HUES64 (cell line): ENCODE data around the gene CDC42BPB.
A peak's percentile ranks its signal among the peaks of the same experiment; 100 is the strongest.

Experiments used
- H3K27ac ChIP-seq: 2 replicates; pipeline ENCODE4 v1.7.0; 2013; ENCODE audit warnings: low read depth, low read length, inconsistent platforms
- H3K27me3 ChIP-seq: 2 replicates; pipeline ENCODE4 v1.6.1; 2013; ENCODE audit warnings: mild to moderate bottlenecking, low read length; ENCODE audit not compliant: insufficient read depth
- H3K36me3 ChIP-seq: 2 replicates; pipeline ENCODE4 v1.6.1; 2013; ENCODE audit warnings: mild to moderate bottlenecking, low read length; ENCODE audit not compliant: insufficient read depth
- H3K4me1 ChIP-seq: 2 replicates; pipeline ENCODE4 v1.6.1; 2013; ENCODE audit warnings: mild to moderate bottlenecking, low read length, moderate library complexity; ENCODE audit not compliant: insufficient read depth
- H3K4me3 ChIP-seq: 2 replicates; pipeline ENCODE4 v1.5.1; 2013; ENCODE audit warnings: mild to moderate bottlenecking, low read length, moderate library complexity
- H3K9ac ChIP-seq: 2 replicates; pipeline ENCODE4 v1.6.1; 2013; ENCODE audit warnings: mild to moderate bottlenecking, low read depth, low read length
- H3K9me3 ChIP-seq: 2 replicates; pipeline ENCODE4 v1.6.1; 2013; ENCODE audit warnings: low read depth, low read length; ENCODE audit not compliant: insufficient read depth
- WGBS: fragments of 150-250, 120-280 bp; methylation state at CpG from one replicate; pipeline ENCODE4 v1.1.7; 2013; ENCODE audit warnings: missing lambda C conversion rate; 5-methylcytosine and 5-hydroxymethylcytosine counted together

Gene CDC42BPB

DNA sequence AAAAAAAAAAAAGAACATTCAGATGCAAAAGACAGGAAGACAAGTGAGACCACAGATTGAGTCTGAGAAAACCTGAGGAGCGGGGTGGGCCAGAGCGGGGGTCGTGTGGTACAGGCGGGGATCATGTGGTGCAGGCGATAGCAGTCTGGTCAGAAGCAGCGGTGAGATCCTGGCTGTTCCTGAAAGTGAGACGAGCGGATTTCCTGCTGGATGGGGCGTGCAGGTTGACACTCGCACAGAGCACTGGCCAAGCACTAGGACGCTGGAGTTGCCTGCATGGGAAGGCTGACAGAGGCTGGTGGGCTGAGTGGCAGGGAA lies 35.7 kb downstream of the CDC42BPB start:
- H3K27ac ChIP-seq, result no peak overlapping the region
- H3K36me3 ChIP-seq, result no peaks in the 10 kb centered on the region
- H3K4me1 ChIP-seq, result peaks cover 13% of the 10 kb centered on the region; the same call in 1 of the 2 replicates
- H3K9ac ChIP-seq, result no peak overlapping the region
- H3K4me3 ChIP-seq, result no peak overlapping the region
- WGBS, result 89% methylated on average over 11 of the region's 11 CpGs
- H3K27me3 ChIP-seq, result no peaks in the 10 kb centered on the region
- peaks cover 3% of the 10 kb centered on the region; the same call in 1 of the 2 replicates for H3K9me3 ChIP-seq

- H3K4me1 ChIP-seq, result peaks cover 13% of the 10 kb centered on the region
- no peak overlapping the region for H3K9ac ChIP-seq
These were observed 36.8 kb downstream of the CDC42BPB start for GRCh38 chr14:103020271-103021170.

DNA sequence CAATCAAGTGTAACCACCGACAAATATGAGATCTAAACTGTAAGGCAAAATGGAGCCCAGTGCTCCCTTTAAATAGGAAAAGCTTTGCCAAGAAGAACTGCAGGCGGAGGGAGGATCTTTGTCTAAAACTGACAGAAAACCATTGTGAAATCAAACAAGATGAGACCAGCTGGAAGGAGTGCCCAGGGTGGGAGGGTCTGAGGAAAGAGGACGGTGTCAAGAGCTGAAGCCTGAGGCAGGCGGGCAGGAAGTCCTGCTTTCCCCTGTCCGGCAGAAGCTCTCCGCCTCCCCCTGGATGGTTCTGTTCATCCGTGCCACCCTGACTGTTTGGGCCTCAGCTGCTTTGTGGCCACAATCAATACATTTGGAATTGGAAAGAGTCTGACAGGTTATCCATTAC lies 37.5 kb downstream of the CDC42BPB start:
- H3K9ac ChIP-seq, result no peak overlapping the region
- H3K4me1 ChIP-seq, result peaks cover 20% of the 10 kb centered on the region
- no peak overlapping the region for H3K4me3 ChIP-seq
- 79% methylated on average over 7 of the region's 7 CpGs for WGBS
- H3K36me3 ChIP-seq, result no peaks in the 10 kb centered on the region
- H3K27ac ChIP-seq, result no peak overlapping the region
- H3K27me3 ChIP-seq, result no peaks in the 10 kb centered on the region
- no peaks in the 10 kb centered on the region for H3K9me3 ChIP-seq

More at GRCh38 chr14:103020271-103021170, 36.8 kb downstream of the CDC42BPB start:
- no peak overlapping the region for H3K27ac ChIP-seq
- no peak overlapping the region for H3K4me3 ChIP-seq
- WGBS, result 94% methylated on average over 31 of the region's 31 CpGs
- no peaks in the 10 kb centered on the region for H3K9me3 ChIP-seq
- no peaks in the 10 kb centered on the region for H3K36me3 ChIP-seq
- no peaks in the 10 kb centered on the region for H3K27me3 ChIP-seq

GRCh38 chr14:103019236-103019635 lies 38.1 kb downstream of the CDC42BPB start:
- 94% methylated on average over 11 of the region's 11 CpGs for WGBS
- H3K4me1 ChIP-seq, result peaks cover 23% of the 10 kb centered on the region
- H3K36me3 ChIP-seq, result no peaks in the 10 kb centered on the region
- no peak overlapping the region for H3K27ac ChIP-seq
- no peak overlapping the region for H3K4me3 ChIP-seq
- no peaks in the 10 kb centered on the region for H3K27me3 ChIP-seq
- no peak overlapping the region for H3K9ac ChIP-seq
- no peaks in the 10 kb centered on the region for H3K9me3 ChIP-seq

DNA sequence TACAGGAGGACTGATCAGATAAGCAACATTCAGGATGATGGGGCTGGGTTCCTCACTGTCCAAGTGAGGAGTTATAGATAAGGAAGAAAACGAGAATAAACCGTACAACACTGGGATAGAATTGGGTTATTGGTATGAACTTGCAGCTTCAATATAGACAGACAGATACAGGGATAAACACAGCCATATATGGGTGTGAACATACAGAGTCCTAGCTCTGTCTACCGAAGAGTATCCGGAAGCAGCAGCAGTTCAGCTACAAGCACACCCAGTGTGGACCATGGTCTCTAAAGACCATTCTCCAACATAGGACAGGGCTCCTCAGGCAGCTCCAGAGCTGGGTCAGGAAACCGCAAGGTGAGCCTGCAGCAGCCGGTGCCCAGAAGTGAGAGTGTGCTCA lies 40.8 kb downstream of the CDC42BPB start:
- H3K9ac ChIP-seq, result no peak overlapping the region
- H3K4me1 ChIP-seq, result peaks cover 15% of the 10 kb centered on the region
- 94% methylated on average over 6 of the region's 6 CpGs for WGBS
- H3K9me3 ChIP-seq, result no peaks in the 10 kb centered on the region
- H3K4me3 ChIP-seq, result no peak overlapping the region
- H3K27ac ChIP-seq, result no peak overlapping the region
- H3K27me3 ChIP-seq, result no peaks in the 10 kb centered on the region
- peaks cover 3% of the 10 kb centered on the region; the same call in 1 of the 2 replicates for H3K36me3 ChIP-seq

- Histone ChIP-seq H3K4me1 (peaks cover 15% of the 10 kb centered on the region), H3K27me3 (no peaks in the 10 kb centered on the region), H3K9me3 (no peaks in the 10 kb centered on the region), H3K4me3 (no peak overlapping the region), H3K36me3 (peaks cover 3% of the 10 kb centered on the region; the same call in 1 of the 2 replicates), H3K9ac (no peak overlapping the region), H3K27ac (no peak overlapping the region)
- 79% methylated on average over 9 of the region's 9 CpGs for WGBS
These were observed 41.3 kb downstream of the CDC42BPB start for GRCh38 chr14:103016071-103016470.

DNA sequence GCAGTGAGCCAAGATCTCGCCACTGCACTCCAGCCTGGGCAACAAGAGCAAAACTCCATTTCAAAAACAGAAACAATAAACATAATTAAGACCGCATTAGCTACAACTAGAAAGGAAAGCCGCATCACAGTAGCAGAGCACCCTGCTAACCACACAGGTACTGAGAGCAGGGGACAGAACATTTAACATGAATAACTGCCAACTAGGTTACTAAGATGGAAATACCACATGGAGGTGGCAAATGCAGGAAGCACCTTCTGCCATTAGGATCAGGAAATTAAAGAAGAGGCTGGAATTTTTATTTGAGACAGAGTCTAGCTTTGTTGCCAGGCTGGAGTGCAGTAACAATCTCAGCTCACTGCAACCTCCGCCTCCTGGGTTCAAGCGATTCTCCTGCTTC lies 41.9 kb downstream of the CDC42BPB start:
- H3K4me3 ChIP-seq, result no peak overlapping the region
- no peaks in the 10 kb centered on the region for H3K9me3 ChIP-seq
- peaks cover 15% of the 10 kb centered on the region for H3K4me1 ChIP-seq
- peaks cover 5% of the 10 kb centered on the region for H3K36me3 ChIP-seq
- H3K27me3 ChIP-seq, result no peaks in the 10 kb centered on the region
- H3K9ac ChIP-seq, result no peak overlapping the region
- no peak overlapping the region for H3K27ac ChIP-seq
- WGBS, result 93% methylated on average over 5 of the region's 5 CpGs

- Histone ChIP-seq H3K9me3 (no peaks in the 10 kb centered on the region), H3K36me3 (peaks cover 8% of the 10 kb centered on the region), H3K4me3 (no peak overlapping the region), H3K9ac (peak overlapping the region; percentile 38; the same call in 1 of the 2 replicates), H3K27me3 (no peaks in the 10 kb centered on the region), H3K27ac (peak overlapping the region; percentile 10; the same call in 1 of the 2 replicates), H3K4me1 (peaks cover 15% of the 10 kb centered on the region)
- WGBS, result 66% methylated on average over 11 of the region's 11 CpGs
These were observed 42.7 kb downstream of the CDC42BPB start for GRCh38 chr14:103014466-103015228.

GRCh38 chr14:103013028-103013427 lies 44.3 kb downstream of the CDC42BPB start:
- H3K36me3 ChIP-seq, result peaks cover 17% of the 10 kb centered on the region
- no peak overlapping the region for H3K9ac ChIP-seq
- H3K9me3 ChIP-seq, result no peaks in the 10 kb centered on the region
- H3K27me3 ChIP-seq, result no peaks in the 10 kb centered on the region
- no peak overlapping the region for H3K27ac ChIP-seq
- no peak overlapping the region for H3K4me3 ChIP-seq
- H3K4me1 ChIP-seq, result peaks cover 15% of the 10 kb centered on the region
- 96% methylated on average over 12 of the region's 12 CpGs for WGBS

DNA sequence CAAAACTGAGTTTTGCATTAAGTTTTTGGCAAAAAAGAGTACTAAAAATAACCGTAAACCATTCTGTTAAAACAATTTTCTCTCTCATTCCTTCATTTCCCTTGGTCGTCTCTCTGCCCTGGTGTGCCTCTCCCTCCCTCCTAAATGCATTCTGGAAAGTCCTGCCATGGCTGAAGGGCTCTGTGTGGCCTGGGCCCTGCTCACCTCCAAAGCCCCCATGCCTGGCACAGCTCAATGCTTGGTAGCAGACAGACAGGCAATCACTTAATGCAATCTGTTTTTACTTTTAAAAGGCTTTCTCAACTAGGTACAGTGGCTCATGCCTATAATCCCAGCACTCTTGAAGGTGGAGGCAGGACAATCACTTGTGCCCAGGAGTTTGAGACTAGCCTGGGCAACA lies 47.8 kb downstream of the CDC42BPB start:
- H3K27me3 ChIP-seq, result no peaks in the 10 kb centered on the region
- 92% methylated on average over 2 of the region's 2 CpGs for WGBS
- peaks cover 25% of the 10 kb centered on the region for H3K36me3 ChIP-seq
- no peak overlapping the region for H3K9ac ChIP-seq
- H3K9me3 ChIP-seq, result no peaks in the 10 kb centered on the region
- H3K4me1 ChIP-seq, result peaks cover 5% of the 10 kb centered on the region
- H3K4me3 ChIP-seq, result no peak overlapping the region
- no peak overlapping the region for H3K27ac ChIP-seq

DNA sequence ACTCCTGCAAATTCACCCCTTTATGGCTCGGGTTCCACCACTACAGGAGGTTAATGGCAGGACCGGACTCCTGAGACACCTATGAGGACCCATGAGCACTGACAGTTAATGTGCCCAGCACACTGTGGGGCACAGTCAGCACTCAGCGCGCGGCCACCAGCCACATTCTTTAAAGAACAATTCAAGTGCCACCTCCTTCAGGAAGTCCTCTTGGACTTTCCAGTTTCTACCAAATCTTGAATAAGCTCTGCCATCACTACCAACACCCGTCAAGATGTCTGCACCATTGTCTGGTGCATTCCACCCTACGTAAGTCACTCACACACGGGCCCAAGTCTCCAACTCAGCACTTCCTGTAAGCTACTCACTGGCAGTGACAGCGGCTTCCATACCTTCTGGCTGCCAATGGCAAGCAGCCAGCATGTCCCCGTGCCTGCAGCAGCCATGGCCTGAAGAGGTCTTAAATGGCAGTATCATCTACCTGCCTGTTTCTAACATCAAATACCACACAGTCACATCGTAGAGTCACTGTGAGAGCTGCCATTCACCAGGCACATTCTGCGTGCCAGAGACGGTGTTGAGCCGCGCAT lies 48.5 kb downstream of the CDC42BPB start:
- H3K36me3 ChIP-seq, result peaks cover 28% of the 10 kb centered on the region

More for the DNA sequence above, 48.5 kb downstream of the CDC42BPB start:
- H3K27me3 ChIP-seq, result no peaks in the 10 kb centered on the region
- H3K27ac ChIP-seq, result no peak overlapping the region
- H3K9ac ChIP-seq, result no peak overlapping the region
- 93% methylated on average over 15 of the region's 15 CpGs for WGBS
- no peak overlapping the region for H3K4me3 ChIP-seq
- H3K4me1 ChIP-seq, result no peaks in the 10 kb centered on the region
- H3K9me3 ChIP-seq, result no peaks in the 10 kb centered on the region
